ENCODE data around the gene KLC4.
"Not testable (repeated sequence)": the region's sequence is repeated elsewhere in the genome, so short reads cannot be mapped to it uniquely, and the experiment has no call there.

Gene KLC4

GRCh38 chr6:43093436-43094289 is 34.2 kb downstream of the KLC4 start:
- no peak for DNase-seq (ENCODE audit: low read depth in 2 of 2)

GRCh38 chr6:43095939-43096338 is 36.5 kb downstream of the KLC4 start:
- DNase-seq (ENCODE audit: low read depth in 2 of 2) = no peak

DNA sequence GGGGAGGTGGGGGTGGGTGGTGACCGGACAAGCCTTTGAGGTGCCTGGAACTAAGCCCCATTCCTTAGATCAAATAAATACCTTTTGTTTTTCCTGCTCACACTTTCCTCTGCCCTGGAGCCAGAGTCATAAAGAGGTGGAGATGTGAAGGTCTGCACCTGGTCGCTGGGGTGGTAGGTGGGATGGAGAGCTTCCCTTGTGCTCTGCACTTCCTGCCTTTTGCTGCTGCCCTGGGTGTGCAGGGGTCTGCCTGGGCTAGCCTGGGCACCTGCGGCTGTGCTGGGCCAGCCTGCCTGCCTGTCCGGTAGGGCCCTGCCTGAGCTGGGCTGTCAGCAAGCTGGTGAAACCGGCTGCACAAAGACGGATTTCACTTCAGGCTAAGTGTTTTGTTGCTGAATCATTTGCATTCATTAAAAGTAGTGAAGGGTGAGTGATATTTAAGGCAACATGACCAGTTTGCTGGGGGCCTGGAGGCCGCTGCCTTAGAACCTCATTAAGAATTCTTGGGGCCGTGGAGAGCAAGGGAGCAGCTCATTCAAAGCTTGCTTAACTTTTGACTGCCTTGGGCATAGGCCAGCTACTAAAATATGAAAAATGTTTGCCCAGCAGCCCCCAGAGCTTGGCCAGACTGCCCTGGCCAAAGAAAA is 37.1 kb downstream of the KLC4 start:
- no peak for DNase-seq (ENCODE audit: low read depth in 2 of 2)

- no peak for DNase-seq (ENCODE audit: low read depth in 2 of 2)
Measured at GRCh38 chr6:43097098-43097489, 37.7 kb downstream of the KLC4 start.

DNA sequence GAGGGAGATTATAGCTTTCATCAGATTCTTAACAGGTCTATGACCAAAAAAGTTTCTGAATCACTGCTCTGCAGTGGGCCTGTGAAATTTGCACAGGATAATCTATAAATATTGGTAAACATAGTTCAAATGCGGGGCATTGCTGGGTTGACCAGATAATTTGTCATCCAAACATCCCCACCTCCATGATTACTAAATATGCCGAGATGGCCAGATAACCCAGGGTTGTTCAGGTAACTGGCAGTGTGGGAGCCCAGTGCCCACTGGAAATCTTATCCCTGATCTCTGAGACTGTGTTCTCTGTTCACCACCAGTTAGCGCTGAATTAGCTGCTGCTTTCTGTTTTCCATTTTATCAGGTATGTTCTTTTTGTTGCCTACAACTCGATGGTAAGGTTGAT is 38.1 kb downstream of the KLC4 start:
- DNase-seq (ENCODE audit: low read depth in 2 of 2) = no peak

DNA sequence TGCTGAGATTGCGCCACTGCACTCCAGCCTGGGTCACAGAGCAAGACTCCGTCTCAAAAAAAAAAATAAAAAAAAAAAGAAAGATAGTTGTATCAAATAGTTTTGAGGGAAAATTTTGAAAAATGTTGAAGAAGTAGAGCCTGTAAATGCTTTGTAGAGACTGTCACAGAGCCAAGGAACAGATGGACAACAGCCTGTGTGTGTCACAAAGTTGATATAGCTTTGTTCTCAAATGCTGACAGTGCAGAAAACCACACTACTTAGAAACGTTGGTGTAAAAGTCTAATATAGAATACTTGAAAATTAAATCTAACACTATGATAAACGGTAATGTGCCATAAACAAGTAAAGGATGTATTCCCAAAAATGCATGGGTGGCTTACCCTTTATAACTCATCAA is 42.1 kb downstream of the KLC4 start:
- DNase-seq (ENCODE audit: low read depth in 2 of 2) = no peak

- DNase-seq (ENCODE audit: low read depth in 2 of 2) = no peak
Measured at GRCh38 chr6:43103253-43103876, 43.9 kb downstream of the KLC4 start.

DNA sequence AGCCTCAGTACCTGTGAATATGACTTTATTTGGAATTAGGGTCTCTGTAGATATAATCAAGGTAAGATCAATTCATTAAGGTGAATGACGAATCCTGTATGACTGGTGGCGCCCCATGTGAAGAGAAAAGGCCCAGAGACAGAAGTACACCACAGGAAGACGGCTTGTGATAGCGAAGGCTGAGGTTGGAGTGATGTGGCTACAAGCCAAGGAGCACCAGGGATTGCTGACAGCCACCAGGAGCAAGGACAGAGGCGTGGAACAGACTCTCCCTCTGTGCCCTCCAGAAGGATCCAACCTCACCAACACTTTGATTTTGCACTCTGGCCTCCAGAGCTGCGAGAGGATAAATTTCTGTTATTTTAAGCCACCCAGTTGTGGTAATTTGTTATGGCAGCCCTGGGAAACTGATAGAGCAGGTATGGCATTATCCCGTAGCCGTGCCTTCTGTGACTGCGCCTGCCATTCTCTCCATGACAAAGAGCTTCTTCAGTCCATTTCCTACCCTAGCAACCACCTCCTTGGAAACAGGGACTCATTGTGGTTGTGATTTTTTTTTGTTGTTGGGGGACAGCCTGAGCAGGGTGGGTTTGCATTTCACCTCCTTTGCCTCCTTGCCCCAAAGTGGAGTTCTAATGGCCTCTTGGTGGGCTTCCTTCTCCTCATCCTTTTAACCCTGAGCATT is 46.2 kb downstream of the KLC4 start:
- no peak for DNase-seq (ENCODE audit: low read depth in 2 of 2)

- DNase-seq (ENCODE audit: low read depth in 2 of 2) = no peak
Measured at GRCh38 chr6:43107344-43108062, 48.1 kb downstream of the KLC4 start.

GRCh38 chr6:43113431-43114260 is 54.2 kb downstream of the KLC4 start:
- DNase-seq (ENCODE audit: low read depth in 2 of 2) = no peak

GRCh38 chr6:43115365-43115764 is 55.9 kb downstream of the KLC4 start:
- DNase-seq (ENCODE audit: low read depth in 2 of 2) = no peak

GRCh38 chr6:43117466-43117865 is 58.0 kb downstream of the KLC4 start:
- not testable (repeated sequence) for DNase-seq (ENCODE audit: low read depth in 2 of 2)

- DNase-seq (ENCODE audit: low read depth in 2 of 2) = no peak
Measured at GRCh38 chr6:43119482-43119881, 60.1 kb downstream of the KLC4 start.

- no peak for DNase-seq (ENCODE audit: low read depth in 2 of 2)
Measured at GRCh38 chr6:43120101-43120763, 60.8 kb downstream of the KLC4 start.

DNA sequence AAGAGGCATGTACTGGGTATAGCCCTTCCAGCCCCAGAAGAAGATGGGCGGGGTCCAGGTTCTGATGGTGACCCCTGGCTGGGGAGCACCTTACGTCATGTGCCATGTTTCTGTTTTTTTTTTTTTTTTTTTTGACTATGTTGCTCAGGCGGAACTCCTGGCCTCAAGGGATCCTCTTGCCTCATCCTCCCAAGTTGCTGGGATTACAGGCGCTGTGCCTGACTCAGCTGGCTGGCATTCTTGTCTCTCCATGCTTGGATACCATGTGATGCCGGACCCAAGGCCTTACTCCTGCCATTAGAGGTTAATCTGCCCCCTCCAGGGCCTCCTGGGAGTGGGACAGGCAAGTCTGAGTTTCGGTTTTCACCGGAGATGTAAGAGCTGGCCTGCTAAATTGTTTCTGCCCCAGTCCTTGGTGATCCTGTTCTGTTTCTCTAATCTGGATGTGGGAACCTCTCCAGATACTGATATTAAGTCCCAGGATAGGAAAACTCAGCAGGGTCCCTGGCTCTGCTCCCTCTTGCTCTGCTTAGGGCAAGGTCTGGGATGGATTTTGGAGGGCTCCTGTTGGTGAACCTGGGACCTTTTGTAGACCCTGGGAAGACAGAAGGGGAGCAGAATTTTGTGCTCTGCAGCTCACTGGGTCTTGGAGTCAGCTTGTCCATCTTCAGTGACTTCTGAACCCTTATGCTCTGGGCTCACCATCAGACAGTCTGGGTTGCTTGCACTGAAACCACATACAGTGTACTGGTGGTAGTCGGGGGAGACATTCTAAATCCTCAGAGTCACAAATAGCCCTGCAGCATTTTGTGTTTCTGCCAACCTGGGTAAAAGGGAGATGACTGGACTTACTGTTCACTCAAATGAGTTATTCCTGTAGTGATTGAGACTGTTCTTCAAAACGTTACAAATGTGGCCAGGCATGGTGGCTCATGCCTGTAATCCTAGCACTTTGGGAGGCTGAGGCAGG is 61.8 kb downstream of the KLC4 start:
- no peak for DNase-seq (ENCODE audit: low read depth in 2 of 2)

DNA sequence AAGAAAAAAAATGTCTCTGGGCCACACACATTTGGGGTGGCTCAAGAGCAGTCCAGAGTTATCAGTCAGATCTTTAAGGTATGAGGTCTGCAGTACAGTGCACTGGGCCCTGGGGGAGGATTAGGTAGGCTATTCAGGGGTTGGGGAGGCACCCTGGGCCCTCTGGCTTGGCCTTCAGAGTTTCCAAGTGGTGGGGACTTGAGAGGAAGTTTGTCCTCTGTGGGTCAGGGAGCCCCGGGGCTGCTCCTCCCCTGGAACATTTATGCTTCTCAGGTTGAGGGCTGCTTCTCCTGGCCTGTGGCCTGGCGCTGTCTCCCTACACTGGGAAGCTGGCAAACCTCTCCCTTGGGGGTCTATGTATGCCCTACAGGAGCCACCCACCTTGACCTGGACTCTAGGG is 62.7 kb downstream of the KLC4 start:
- DNase-seq (ENCODE audit: low read depth in 2 of 2) = no peak

GRCh38 chr6:43123461-43124314 is 64.3 kb downstream of the KLC4 start:
- DNase-seq (ENCODE audit: low read depth in 2 of 2) = no peak

- DNase-seq (ENCODE audit: low read depth in 2 of 2) = no peak
Measured at GRCh38 chr6:43124481-43124880, 65.0 kb downstream of the KLC4 start.
